Posterior cingulate gyrus (tissue), 11 donors: ENCODE data around the gene MKNK2.

Experiments used
- DNase-seq, 10 donors: peaks; one replicate each; pipeline versions ENCODE4 v3.0.0 to v3.0.0-alpha.2; 2020 to 2021; ENCODE audit warnings: mixed read lengths in 3 of 10
- intact Hi-C: fragments of 100-400 bp; cut with DNase I; formaldehyde crosslinking; loops from one replicate; pipeline ENCODE4 v1.15.1; 2023

MKNK2 gene

GRCh38 chr19:2046046-2046907, 4.8 kb downstream of the MKNK2 start:
- intact Hi-C loops = no loop called here
- peak in 2 of 10 donors; percentile 82 to 85 for DNase-seq

GRCh38 chr19:2045501-2046045, 5.5 kb downstream of the MKNK2 start:
- peak in 1 of 10 donors; percentile 55 for DNase-seq
- intact Hi-C loops = no loop called here

GRCh38 chr19:2044709-2045500, 6.1 kb downstream of the MKNK2 start:
- DNase-seq = peak in 1 of 10 donors; percentile 70
- intact Hi-C loops = no loop called here

GRCh38 chr19:2043961-2044708, 6.9 kb downstream of the MKNK2 start:
- DNase-seq = peak in 2 of 10 donors; percentile 54 to 82
- intact Hi-C loops = no loop called here

DNA sequence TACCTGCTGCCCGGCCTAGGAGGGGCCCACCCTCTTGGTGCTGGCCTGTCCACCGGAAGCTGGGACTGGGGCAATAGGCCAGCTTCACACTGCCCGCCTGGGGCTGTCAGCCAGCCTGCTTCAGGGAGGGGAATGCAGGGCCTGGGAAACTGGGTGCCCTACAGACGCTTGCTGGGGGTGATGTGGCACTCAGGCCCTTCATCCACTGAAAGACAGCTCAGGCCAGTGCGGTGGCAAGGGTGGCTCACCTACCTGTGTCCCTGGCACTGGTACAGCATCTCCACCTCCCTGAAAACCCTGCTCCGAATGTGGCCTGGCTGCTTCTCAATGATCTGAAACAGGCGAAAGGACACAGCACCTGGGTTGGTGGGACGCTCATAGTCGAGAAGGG, 7.8 kb downstream of the MKNK2 start:
- intact Hi-C loops = no loop called here
- DNase-seq = peak in 1 of 10 donors; percentile 41

GRCh38 chr19:2042485-2043250, 8.4 kb downstream of the MKNK2 start:
- intact Hi-C loops = no loop called here
- DNase-seq = peak in 1 of 10 donors; percentile 76

DNA sequence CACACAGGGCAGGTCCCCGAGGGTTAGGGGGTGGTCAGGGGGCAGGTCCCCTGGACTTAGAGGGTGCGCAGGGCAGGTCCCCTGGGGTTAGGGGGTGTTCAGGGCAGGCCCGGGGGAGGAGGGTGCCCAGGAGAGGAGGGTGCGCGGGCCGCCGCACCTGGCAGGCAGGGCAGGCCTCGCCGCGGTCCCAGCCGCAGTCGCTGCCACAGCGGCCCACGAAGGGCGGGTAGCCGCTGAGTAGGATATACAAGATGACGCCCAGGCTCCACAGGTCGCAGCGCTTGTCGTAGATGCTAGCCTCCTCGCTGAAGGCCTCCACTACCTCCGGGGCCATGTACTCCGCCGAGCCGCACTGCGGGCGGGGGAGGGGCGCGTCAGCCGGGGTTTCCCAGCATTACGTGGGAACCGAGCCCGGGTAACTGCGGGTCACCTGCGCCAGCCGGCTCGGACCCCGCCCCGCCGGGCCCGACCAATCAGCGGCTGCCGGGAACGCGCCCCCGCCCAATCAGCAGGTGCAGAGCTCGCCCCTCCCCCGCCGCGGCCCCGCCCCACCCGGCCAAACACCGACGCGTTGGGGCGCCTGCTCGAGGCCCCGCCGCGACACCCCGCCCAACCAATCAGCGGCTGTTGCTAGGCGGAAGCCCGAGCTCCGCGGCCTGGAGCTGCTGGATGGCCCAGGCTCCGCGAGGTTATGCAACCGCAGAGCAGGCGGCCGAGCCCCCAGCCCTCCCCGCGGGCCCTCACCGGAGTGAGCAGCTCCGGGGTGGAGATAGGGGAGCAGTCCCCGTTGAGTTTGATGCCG, 9.2 kb downstream of the MKNK2 start:
- intact Hi-C loops = no loop called here

GRCh38 chr19:2041433-2041682, 9.7 kb downstream of the MKNK2 start:
- intact Hi-C loops = no loop called here
- no peak for DNase-seq

More for the DNA sequence above, 9.2 kb downstream of the MKNK2 start:
- peak; percentile 93 to 100 (median 96) for DNase-seq

DNA sequence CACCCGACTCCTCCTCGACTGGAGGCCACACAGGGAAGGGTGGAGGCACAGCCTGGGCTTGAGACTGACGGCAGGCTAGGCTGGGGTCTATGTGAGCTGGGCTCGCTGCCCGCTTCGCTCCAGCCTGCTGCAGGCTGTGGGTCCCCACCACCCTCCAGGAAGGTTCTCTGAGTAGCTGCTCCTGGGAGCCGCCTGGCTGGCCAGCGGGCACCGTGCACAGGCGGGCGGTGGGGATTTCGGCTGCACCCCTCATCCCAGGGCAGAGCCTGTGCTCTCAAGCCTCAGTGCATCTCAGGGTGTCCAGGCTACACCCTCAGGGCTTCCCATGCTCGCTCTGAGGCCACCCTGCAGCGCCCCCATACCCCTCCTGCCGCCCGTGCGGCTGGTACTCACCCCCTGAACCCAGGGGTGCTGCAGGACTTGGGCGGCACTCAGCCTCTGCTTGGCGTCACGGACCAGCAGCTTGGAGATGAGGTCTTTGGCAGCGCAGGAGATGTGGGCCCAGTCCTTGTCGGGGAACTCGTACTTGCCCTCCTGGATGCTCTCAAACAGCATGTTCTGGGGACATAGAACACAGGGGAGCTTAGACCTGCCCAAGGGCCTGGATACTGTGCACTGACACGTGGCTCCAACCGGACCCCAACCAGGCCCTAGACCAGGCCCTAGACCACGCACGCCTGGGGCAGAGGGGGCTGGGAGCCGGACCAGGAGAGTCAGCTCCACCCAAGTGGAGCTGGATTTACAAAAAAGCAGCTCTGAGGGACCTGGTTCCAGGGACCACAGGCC, 10.2 kb downstream of the MKNK2 start:
- DNase-seq = no peak

DNA sequence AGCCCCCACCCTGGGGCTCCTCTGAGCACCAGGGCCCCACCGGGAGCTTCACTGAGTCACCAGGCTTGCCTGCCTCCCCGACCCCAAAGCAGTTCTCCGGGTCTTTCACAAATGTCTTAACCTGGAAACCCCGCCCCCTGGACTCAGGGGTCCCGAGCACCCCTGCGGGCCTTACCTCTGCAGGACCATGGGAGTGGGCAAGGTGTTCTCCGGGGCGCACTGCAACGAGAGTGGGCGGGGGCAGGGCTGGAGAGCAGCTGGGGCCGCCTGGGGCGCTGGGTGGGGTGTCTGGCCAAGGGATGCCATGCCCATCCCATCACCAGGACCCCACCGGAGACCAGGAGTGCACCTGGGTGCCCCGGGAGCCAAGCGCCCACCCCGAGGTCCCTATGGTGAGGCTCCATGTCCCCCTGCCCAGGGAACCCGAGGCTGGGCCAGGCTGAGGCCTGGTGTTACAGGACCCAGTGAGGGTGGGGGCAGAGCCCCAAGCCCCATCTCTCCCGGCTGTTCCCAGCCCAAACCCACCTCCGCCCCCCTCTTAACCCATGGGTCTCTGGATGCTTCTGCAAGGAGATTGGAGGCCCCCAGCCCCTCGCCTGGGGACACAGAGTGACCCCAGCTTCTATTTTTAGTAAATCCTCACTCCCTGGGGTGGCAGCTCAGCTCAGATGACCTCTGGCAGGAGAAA, 10.9 kb downstream of the MKNK2 start:
- intact Hi-C loops = no loop called here
- no peak for DNase-seq

More for the DNA sequence above, 10.2 kb downstream of the MKNK2 start:
- intact Hi-C loops = no loop called here

- no peak for DNase-seq
- intact Hi-C loops = no loop called here
Measured at GRCh38 chr19:2039089-2039958, 11.7 kb downstream of the MKNK2 start.

GRCh38 chr19:2038284-2039088, 12.6 kb downstream of the MKNK2 start:
- DNase-seq = no peak

DNA sequence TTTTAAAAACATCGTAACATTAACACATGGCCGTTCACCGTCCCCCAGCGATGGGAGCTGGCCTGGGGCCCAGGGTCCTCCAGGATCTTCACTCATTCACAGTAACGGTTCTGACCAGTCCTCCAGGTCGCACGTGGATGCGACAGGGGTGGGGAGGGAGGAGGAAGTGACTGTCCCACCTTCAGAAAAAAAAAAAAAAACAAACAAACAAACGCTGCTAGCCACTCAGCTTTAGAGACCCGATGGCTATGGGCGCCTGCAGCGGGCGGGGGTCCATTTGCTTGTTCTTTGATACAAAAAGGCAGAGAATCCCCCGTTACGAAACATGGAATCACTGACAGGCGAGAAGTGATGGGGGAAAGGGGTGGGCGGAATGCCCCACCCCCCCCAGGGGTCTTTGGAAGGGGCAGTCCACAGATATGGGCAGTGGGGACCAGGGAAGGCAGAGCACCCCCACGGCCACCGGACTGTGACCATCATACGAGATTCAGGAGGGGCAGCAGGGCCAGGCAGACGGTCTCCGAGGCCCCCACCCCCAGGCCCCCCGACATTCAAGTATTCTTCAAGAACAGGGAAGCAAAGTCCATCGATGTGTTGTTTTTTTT, 13.3 kb downstream of the MKNK2 start:
- no peak for DNase-seq
- intact Hi-C loops = no loop called here

More at GRCh38 chr19:2038284-2039088, 12.6 kb downstream of the MKNK2 start:
- intact Hi-C loops = no loop called here

DNA sequence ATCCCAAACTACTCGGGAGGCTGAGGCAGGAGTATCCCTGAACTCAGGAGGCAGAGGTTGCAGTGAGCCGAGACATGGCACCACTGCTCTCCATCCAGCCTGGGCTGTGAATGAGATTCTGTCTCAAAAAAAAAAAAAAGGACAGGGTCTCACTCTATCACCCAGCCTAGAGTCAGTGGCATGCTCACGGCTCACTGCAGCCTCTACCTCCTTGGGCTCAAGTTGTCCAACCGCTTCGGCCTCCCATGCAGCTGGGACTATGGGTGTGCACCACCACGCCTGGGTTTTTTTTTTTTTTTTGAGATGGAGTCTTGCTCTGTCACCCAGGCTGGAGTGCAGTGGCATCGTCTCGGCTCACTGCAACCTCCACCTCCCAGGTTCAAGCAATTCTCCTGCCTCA, 14.6 kb downstream of the MKNK2 start:
- no peak for DNase-seq
- intact Hi-C loops = no loop called here

GRCh38 chr19:2035590-2035991, 15.5 kb downstream of the MKNK2 start:
- no peak for DNase-seq
- intact Hi-C loops = no loop called here
